Fibroblast of the aortic adventitia (primary cell): ENCODE data around the gene SFXN5. TPM values are rescaled to one million over a fixed set of nuclear protein-coding genes. Genes with fewer than 3 reads are reported as not detected.

Source experiments
- DNase-seq: peaks from one replicate; pipeline ENCODE4 v3.0.0-alpha.2; 2010; ENCODE audit warnings: low read depth
- H3K4me3 ChIP-seq: 2 replicates; pipeline ENCODE4 v1.5.1; 2011; ENCODE audit warnings: low read depth, mild to moderate bottlenecking, control low read depth, low read length, moderate library complexity
- CTCF ChIP-seq: IDR thresholded peaks from 2 replicates; pipeline ENCODE4 v1.5.1; 2011; ENCODE audit warnings: mild to moderate bottlenecking, low read length, control low read depth, inconsistent platforms; ENCODE audit not compliant: insufficient read depth
- total RNA-seq: library from RNA; depleted of rRNA; stranded (reverse); fragments of >200 nt; gene quantifications from 2 replicates; pipeline ENCODE4 v1.2.3, GENCODE V29; 2012; ENCODE audit warnings: low replicate concordance

Gene SFXN5
- total RNA-seq, 1 donor, result 19.0 TPM

- no peak for DNase-seq
- TF ChIP-seq CTCF, result no peak
- no peak overlapping the region for H3K4me3 ChIP-seq
Observed at GRCh38 chr2:73003027-73003426, 68.5 kb downstream of the SFXN5 start.

DNA sequence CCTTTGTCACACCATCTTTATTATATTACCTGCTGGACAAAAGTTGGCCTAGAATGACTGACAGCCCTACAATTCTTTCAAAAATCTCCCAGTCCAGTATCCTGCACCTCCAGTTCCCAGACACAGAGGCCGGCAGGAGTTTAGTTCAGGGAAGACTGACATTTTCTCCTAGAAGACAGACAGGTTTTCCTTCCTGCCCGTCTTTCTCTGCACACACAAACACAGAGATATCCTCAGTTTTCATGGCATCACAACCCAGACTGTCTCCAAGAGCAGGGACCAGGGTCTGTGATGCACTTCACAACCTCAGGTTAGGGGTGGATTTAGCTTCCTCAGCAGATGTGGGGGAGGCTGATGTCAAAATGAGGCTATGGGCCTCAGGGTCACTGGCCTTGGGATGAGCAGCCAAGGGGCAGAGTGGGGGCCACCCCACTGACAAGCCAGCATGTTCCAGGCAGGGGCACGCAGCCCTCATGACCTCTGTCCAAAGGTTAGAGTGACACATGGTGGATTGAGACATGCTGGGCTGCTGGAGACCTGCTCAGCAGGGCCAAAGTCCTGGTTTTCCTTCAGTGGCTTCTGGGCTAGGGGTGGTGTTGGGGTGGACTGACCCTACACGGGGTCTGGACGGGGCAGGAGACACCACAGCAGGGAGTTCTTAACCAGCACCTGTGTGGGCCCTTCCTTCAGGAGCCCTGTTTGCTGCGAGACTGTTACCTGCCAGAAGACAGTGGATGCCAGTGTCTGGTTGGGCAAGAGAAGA lies 70.5 kb downstream of the SFXN5 start:
- no peak overlapping the region for H3K4me3 ChIP-seq
- DNase-seq, result no peak
- no peak for TF ChIP-seq CTCF

DNA sequence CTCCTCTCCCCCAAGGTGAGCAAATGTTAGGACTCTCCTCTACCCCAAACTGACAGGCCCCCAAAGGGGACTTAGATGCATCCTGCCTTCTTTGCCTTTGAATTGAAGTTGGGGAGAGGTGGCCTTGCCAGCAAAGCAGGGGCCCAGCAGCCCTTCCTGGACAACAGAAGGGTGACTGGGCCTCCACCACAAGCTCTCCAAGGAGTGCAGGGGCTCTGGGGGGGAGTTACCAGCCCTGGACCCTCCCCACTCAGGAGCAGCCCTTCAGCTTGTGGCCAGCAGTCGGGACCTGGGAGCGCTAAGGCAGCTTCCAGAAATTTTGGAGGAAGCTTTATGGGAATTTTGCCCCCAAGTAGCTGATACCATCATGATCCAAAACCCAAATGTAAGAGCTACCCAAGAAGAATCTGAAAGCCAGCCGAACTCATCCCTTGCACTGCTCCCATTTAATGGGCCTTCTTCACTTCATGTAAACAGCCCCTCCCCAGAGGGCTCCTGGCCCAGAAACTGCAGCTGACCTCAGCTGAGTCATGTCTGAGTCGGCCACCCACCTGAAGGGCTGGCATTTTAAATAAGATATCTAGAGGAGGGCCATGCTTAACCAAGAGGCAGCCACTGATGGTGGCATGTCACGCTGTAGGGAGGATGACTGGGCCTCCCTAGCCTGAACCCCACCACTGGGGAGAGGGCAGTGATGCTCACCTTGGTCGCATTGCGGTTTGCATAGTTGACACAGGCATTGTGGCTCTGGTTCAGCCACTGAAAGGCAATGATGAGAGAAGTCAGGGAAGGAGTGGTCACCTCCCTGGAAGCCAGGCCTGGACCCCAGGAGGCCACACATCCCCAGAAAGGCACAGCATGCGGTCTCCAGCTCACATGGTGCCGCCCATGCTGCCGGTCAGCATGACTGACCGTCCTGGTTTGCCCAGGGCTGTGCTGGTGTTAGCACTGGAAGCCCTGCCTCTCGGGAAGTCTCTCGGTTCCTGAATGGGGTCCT lies 71.5 kb downstream of the SFXN5 start:
- no peak for TF ChIP-seq CTCF
- DNase-seq, result peak; percentile 55
- no peak overlapping the region for H3K4me3 ChIP-seq

GRCh38 chr2:72998724-72999123 lies 72.8 kb downstream of the SFXN5 start:
- H3K4me3 ChIP-seq, result no peak overlapping the region
- TF ChIP-seq CTCF, result no peak
- DNase-seq, result no peak

DNA sequence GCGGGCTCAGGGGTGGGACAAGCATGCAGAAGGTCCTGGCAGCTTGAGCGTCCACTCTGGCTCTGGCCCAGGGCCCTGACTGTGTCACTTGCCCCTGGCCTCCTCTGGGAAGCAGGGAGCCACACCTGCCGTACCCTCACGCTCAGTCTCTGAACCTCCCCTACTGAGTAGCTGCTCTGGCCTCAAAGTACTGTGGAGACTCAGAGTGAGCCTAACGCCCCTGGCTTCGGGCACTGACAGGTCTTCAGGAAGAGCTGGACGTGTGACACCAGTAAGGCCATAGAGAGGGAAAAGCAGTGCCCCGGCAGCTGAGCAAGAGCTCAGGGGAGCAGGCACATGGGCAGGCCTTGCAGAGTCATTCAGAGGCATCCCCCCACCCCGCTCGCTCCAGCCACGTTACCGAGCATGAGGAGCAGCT lies 73.3 kb downstream of the SFXN5 start:
- H3K4me3 ChIP-seq, result no peak overlapping the region
- TF ChIP-seq CTCF, result no peak
- no peak for DNase-seq

DNA sequence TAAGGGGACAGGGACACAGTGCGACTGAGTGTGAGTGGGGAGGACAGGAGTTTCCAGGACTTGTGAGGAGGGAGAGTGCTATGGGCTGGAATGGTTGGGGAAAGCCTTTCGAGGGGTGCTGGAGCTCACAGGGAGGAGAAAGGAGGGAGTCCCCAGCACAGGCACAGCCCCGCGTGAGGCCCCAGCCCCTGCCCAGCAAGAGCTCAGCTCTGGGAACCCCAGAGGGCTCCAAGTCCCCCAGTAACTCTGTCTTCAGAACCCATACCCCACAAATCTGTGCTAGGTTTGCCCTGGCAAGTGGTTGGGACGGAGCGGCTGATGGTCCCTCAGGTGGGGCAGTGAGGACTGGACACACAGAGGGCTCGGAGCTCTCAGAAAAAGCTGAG lies 75.4 kb downstream of the SFXN5 start:
- no peak for DNase-seq
- H3K4me3 ChIP-seq, result no peak overlapping the region
- no peak for TF ChIP-seq CTCF
